GM21576 (cell line): Measurements from ENCODE around the gene CNTNAP1.
A peak's percentile ranks its signal among the peaks of the same experiment; 100 is the strongest.

Experiments
- ATAC-seq: cut with Tn5 transposase; IDR thresholded peaks from one replicate; pipeline ENCODE4 v1.9.1; 2021; ENCODE audit warnings: mild to moderate bottlenecking, moderate library complexity; ENCODE audit not compliant: unreplicated experiment

CNTNAP1 gene

GRCh38 chr17:42683407-42684034 is 1.2 kb downstream of the CNTNAP1 start:
- ATAC-seq, result no peak

DNA sequence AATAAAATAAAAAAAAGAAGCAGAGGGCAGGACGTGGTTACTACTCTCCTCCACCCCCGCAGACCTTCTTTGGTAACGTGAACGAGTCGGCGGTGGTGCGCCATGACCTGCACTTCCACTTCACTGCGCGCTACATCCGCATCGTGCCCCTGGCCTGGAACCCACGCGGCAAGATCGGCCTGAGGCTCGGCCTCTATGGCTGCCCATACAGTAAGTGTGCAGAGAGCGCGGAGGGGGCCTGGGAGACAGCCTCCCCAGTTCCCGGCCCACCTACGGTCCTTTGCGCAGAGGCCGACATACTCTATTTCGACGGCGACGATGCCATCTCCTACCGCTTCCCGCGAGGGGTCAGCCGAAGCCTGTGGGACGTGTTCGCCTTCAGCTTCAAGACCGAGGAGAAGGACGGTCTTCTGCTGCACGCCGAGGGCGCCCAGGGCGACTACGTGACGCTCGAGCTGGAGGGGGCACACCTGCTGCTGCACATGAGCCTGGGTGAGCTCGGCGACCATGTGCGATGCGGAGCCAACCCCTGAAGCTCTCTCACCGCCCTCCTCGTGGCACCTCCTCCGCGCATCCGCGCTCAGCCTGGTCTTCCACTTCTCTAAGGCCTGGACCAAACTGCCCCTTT is 2.7 kb downstream of the CNTNAP1 start:
- ATAC-seq, result no peak

- ATAC-seq, result no peak
These were observed 3.5 kb downstream of the CNTNAP1 start for GRCh38 chr17:42685831-42686230.

DNA sequence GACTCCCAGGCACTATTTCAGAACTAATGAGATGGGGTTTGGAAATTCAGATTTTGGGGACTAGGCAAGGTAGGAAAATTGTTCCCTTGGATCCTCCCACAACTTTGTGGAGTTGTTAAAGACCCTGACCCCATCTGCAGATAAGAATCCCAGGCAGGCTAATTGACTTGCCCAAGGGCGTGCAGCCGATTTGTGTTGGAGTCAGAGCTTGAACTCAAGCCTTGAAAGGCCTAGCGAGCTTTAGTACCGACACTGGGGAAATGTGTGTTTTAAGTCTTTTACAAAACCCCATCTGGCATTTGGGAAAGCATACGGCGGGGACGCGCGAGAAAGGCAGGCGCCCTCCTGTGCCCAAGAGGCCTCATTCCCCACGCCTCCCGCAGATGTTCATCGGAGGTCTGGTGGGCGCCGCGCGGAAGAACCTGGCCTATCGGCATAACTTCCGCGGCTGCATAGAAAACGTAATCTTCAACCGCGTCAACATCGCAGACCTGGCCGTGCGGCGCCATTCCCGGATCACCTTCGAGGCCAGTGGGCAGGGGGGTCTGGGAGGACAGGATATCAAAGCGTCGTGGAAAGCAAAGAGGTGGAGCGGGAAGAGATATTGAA is 4.3 kb downstream of the CNTNAP1 start:
- ATAC-seq, result no peak

DNA sequence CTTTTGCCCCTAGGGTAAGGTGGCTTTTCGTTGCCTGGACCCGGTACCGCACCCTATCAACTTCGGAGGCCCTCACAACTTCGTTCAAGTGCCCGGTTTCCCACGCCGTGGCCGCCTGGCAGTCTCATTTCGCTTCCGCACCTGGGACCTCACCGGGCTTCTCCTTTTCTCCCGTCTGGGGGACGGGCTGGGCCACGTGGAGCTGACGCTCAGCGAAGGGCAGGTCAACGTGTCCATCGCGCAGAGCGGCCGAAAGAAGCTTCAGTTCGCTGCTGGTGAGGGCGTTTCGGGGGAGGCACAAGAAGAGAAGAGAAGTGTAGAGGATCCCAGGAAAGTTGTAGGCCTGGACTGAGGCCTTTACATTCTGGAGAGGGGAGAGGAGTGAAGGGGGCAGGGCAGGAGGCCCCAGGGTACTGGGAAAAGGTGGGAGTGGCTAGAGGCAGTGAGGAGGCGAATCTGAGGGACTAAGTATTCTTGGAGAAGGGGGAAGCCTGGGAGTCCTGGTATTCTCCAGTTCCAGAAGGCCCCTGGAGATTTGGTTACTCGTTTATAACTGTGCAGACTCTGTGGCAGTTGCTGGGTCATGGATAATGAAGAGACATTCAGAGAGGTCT is 5.5 kb downstream of the CNTNAP1 start:
- ATAC-seq, result no peak

DNA sequence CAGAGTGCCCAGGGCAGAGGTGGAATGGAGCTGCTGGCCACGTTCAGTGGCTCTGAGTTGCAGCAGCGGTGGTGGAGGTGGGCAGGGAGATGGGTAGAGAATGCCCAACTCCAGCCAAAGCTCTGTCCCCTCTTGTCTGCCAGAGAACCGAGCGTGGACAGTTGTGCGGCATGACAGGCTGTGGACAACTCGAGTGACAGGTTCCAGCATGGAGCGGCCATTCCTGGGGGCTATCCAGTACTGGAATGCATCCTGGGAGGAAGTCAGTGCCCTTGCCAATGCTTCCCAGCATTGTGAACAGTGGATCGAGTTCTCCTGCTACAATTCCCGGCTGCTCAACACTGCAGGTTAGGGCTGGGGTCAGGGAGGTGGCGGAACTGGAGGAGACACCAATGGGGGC is 8.3 kb downstream of the CNTNAP1 start:
- ATAC-seq, result no peak

- no peak for ATAC-seq
These were observed 8.8 kb downstream of the CNTNAP1 start for GRCh38 chr17:42691021-42691545.

GRCh38 chr17:42692489-42692888 is 10.2 kb downstream of the CNTNAP1 start:
- no peak for ATAC-seq

- ATAC-seq, result no peak
These were observed 12.2 kb downstream of the CNTNAP1 start for GRCh38 chr17:42694524-42694923.

GRCh38 chr17:42695500-42695899 is 13.2 kb downstream of the CNTNAP1 start:
- no peak for ATAC-seq

- ATAC-seq, result no peak
These were observed 14.9 kb downstream of the CNTNAP1 start for GRCh38 chr17:42697108-42697811.

GRCh38 chr17:42698736-42699414 is 16.5 kb downstream of the CNTNAP1 start:
- no peak for ATAC-seq

GRCh38 chr17:42699415-42699740 is 17.0 kb downstream of the CNTNAP1 start:
- ATAC-seq, result no peak

DNA sequence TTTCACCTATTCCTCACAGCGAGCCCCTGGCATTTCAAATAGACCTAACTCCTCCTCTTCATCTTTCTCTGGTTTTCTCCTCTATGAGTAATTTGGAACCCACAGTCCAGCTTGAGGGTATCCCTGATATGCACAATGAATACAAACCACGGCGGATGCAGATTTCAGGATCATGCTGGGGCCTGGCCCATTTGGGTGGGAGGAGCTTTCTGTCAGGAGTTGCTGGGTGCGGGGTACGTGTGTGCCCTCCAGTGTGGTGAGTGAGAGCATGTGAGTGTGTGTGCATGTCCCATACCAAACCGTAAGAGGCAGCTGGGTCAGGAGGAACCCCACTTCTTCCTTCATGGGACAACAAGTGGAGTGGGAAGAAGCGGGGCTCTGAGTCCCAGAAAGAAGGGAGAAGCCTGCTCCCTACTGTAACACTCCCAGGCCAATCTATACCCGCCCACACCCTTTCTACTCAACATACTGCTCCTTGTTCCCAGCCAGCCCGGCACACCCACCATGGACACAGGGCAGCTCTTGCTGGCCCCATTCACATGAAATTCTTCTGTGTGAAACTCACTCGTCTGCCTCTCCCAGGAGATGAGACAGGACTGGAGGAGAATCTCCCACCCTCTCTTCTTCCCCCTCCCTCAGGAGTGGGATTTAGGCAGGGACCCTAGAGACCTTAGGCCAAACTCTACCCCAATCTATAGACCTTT is 18.4 kb downstream of the CNTNAP1 start:
- no peak for ATAC-seq

- no peak for ATAC-seq
These were observed 20.1 kb downstream of the CNTNAP1 start for GRCh38 chr17:42702446-42702845.

GRCh38 chr17:42704490-42704836 is 22.1 kb downstream of the CNTNAP1 start:
- ATAC-seq, result no peak

- ATAC-seq, result peak; percentile 68
These were observed 22.6 kb downstream of the CNTNAP1 start for GRCh38 chr17:42704837-42705494.

- ATAC-seq, result no peak
These were observed 24.4 kb downstream of the CNTNAP1 start for GRCh38 chr17:42706732-42707131.

DNA sequence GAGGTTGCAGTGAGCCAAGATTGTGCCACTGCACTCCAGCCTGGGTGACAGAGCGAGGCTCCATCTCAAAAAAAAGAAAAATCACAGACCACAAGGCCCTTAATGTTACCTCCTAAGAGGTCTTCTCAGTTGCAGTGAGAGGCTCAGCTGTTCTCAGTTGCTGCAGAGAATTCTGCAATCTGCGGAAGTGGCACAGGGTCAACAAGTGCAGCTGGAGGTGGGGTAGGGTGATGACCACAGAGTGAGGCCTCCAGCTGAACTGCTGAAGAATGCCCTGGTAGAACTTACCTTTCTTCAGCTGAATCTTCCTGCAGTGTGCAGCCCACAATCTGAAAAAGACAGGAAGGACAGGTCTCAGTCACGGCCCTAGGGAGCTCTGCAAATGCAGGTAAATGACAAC is 26.3 kb downstream of the CNTNAP1 start:
- no peak for ATAC-seq

DNA sequence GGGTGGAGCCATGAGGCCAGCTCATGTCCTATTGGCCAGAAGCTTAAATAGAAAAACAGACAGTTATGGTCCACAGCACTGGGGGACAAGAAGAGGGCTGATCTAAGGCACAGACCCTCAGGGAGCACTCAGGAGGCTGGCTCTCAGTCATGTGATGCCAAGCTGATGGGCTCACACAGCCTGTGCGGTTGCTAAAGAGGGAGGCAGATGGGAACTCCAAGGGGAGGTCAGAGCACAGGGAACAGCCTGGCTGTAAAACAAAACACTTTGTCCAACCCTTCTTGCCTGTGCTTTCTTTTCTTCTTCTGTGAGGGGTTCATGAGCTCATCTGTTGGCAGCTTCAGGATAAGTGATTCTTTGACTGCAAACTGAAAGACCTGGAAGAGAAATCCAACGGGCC is 27.2 kb downstream of the CNTNAP1 start:
- ATAC-seq, result no peak
